C1 segment of cervical spinal cord (tissue), 14 donors: ENCODE data around the gene DCP1B.
"Not testable (repeated sequence)": the region's sequence is repeated elsewhere in the genome, so short reads cannot be mapped to it uniquely, and the experiment has no call there.

Experiments used
- DNase-seq, 14 donors: peaks; one replicate each; lab custom pipeline; 2025; lab: John Stamatoyannopoulos, UW

Gene DCP1B

GRCh38 chr12:1977109-1977508, 27.1 kb downstream of the DCP1B start:
- DNase-seq, result no peak

GRCh38 chr12:1974812-1975211, 29.4 kb downstream of the DCP1B start:
- no peak for DNase-seq

GRCh38 chr12:1972856-1973317, 31.4 kb downstream of the DCP1B start:
- peak in 8 of 14 donors; percentile 3 to 38 (median 14) for DNase-seq

DNA sequence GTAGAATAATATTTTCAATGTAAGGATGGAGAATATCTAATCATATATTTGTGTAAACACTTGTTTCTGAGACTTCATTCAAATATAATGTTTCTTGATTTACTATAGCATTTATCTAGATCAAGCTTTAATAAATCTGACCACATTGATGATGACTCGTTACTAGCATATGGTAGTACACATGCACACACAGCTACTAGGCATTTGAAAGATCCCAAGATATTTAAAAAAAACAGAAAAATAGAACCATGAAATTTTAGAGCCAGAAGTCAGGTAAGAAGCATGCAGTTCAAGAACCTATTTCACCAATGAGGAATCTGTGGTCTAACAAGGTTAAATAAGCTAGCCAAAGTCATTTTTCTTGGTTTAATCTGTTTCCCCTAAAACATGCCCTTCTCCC, 32.0 kb downstream of the DCP1B start:
- no peak for DNase-seq

DNA sequence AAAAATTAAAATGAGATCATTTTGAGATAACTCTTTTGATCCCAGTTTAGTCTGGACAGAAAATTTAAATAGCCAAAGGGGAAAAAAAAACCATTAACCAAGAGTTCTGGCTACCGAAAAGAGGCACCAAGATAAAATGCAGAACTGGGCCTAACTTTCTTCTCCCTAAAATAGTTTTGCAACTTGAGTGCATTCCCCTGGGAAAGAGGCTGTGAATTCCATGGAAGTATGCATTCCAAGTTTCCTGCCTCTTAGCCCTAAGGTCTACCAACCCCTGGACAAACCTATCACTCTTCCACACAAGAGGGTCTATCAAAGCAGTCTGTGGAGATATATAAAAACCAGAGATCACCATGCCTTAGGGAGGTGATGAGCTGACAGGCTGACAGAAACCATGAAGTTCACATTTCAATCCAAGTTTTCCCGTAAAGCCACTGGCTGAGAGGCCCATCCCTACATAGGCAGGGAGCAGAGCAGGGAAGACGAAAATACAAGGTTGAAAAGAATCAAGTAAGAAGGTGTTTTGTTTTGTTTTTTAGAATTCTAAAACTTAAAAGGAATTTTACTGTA, 33.8 kb downstream of the DCP1B start:
- DNase-seq, result no peak

GRCh38 chr12:1966561-1967226, 37.6 kb downstream of the DCP1B start:
- DNase-seq, result no peak

DNA sequence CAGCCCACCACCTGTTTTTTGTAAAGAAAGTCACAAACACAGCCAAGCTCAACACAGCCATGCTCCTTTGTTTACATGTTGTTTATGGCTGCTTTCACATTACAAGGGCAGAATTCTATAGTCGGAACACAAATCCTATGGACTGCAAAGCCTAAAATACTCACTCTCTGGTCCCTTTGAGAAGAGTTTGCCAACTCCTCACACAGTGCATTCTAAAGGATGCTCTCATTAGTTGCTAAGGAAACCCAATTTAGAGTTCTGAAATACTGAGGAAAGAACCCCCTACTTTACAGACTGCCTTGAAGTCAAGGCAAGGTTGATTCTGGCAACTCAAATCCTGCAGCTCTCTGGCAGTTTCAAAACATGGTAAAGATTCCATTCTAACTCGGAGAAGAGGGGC, 38.3 kb downstream of the DCP1B start:
- no peak for DNase-seq

DNA sequence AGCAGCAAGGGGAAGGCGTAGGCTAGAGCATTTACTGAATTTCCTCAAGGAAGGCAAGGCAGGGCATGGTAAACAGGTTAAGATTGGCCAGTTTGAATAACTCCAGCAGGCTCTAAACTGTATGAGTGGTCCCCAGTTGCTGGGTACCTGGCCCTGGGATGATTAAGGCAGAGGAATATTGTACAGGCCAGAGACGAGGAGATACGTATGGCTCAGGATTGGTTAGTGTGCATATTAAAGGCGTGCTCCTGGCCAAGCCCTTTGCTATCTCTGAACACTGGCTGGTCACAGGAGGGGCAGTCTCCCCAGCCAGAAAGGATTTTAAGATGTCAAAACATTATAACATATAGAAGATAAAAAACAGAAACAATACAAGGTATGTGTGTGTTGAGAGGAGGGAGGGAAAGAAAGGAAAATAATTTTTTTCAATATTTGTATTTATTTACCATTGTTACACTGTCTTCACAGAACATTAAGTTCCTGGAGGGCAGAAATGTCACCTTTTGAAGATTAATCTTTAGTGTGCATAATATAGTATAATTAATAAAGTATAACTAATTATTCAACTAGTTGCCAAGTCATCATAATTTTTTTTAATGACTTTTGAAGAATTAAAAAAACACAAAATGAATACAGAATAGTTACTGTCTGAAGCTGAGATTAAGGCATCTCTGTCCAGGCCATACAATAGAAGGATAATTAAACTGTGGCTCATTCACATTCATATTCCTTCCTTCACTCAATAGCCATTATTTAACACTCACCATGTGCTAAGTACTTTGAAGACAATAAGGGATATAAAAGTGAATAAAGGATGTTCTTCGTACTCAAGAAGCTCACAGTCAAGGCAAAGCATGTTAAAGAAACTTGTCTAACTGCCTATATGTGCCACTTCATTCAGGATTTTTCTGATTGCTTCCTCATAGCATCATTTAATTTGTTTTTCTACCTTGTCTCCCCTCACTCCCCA, 41.9 kb downstream of the DCP1B start:
- DNase-seq, result no peak

- no peak for DNase-seq
Measured at GRCh38 chr12:1956716-1957115, 47.5 kb downstream of the DCP1B start.

- no peak for DNase-seq
Measured at GRCh38 chr12:1949771-1950470, 54.3 kb downstream of the DCP1B start.

DNA sequence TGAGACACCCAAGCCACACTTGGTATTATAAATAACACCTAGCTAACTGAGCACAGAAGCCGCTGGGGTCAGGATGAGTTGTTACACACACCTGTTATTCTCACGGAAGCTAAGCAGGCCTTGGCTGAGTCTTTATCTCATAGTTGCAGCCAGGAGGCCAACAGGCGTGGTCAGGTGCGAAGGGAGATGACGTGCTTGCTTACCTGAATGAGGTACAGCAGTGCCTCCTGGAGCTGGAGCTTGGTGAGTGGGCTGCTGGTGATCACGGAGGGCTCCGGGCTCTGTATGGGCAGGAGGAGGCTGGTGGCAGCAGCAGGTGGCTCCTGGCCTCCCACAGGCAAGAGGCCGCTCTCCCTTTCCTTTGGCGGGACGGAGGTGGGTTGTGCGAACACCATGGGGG, 55.4 kb downstream of the DCP1B start:
- DNase-seq, result no peak

DNA sequence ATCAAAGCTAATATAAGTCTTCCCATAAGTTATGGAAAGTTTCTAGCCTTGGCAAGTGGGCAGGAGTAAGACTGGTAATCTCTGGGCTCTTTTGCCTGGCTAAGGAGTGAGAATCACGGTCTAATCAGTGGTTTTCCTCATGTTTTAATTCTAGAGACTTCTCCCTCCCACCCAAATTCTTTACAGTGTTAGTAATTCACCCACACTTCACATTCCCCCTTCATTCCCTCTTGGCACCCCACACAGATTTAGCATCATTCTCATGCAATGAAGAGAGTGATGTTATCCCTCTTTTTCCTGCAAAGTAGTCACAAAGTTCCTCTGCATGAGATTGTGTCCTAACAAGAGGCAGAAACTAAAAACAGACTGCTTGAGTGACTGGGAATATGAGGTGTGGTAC, 57.2 kb downstream of the DCP1B start:
- DNase-seq, result no peak

- no peak for DNase-seq
Measured at GRCh38 chr12:1946296-1946695, 58.0 kb downstream of the DCP1B start.

GRCh38 chr12:1945502-1945901, 58.8 kb downstream of the DCP1B start:
- not testable (repeated sequence) for DNase-seq

GRCh38 chr12:1939801-1940607, 64.3 kb downstream of the DCP1B start:
- DNase-seq, result peak in 12 of 14 donors; percentile 40 to 89 (median 72)

GRCh38 chr12:1939331-1939730, 64.9 kb downstream of the DCP1B start:
- DNase-seq, result no peak

DNA sequence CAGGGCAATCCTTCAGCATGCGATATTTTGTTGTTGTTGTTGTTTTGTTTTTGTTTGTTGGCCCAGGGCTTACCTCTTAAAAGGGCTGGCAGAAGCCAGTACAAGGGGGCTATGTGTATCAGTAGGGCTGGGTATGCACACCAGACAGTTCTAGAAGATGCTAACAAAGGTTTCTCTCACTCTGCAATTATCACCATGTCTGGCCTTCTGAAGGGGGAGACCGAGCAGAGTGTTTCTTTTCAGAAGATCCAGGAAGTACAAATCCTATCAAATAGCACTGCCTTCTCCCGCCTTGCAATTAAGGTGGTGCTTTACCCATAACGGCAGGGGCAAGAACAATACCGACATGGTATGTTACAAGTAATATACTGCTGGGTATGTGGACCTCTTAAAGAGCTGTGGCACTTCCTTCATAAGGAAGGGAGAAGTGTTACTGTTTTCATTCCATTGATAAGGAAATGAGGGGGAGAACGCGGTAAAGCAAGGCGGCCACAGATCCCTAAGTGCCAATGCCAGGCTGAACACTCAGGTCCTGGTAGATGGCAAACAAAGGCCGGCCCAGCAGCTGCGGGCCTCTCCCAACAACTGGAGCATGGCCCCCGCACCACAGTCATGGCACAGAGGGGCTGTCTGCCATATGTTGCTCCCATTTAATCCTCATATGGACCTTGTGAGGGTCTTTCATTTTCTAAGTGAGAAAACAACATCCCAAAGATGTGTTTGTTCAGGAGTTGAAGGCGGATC, 66.6 kb downstream of the DCP1B start:
- no peak for DNase-seq

DNA sequence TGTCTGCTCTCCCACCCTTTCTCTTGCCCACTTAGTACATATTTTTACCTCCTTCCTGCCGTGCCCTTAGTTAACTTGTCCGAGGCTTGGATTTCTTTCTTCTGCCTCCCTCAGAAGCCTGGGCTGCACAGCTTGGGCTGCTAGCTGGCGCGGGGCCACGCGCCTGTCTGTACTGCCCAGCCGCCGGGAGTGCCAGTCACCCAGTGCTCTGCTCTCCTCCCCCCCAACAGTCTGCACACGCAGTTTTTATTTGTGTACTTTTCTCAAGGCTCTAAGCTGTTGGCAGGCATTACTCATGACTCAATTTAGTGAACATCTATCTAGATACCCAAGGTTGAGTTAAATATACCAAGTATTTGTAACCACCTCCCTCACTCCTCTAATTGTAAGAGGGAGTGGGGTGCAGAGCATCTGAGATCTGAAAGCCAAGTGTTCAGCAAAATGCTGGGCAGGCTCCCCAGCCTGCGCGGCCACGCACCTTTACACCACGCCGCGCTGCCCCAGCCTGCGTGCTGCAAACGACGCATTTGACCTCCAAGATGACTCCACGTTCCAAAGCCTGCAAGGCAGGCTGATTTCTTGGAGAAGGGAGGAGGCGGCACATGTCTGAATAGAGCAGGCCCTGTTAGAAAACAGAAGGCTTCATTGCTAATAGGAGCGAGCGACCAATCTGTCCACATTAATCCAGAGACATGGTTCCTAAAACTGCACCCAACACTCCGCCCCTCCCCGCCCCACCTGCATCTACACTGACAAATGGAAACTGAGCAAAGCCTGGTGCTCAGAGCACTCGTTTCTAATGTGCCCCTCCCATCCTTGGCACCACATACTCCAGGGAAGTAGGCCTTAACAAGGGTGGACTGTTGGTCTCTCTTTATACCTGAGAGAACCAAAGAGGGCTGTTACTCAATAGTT, 67.6 kb downstream of the DCP1B start:
- peak in 12 of 14 donors; percentile 48 to 84 (median 66) for DNase-seq
